ENCODE data around the gene ATP1A2. TPM values are rescaled to one million over a fixed set of nuclear protein-coding genes. Genes with fewer than 3 reads are reported as not detected.

ATP1A2 gene
- total RNA-seq, 2 experiments from 2014 or later, result not detected

DNA sequence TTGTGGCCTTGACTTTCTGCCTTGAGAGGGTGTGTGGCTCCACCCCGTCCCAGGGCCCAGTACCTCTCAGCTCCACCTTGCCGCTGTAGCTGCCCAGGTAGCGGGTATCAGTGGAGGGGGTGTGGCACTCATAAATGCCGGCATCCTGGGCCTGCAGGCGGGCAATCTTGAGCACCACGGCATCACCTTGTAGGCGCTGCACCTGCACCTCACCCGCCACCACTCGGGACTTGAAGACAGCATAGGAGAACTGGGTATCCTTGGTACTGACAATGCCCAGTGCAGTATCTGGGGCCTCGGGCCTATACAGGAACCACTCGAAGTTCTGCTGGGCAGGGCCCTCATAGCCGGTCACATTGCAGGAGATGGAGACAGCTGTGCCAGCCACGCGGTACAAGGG lies 20.8 kb upstream of the ATP1A2 start:
- H3K27me3 Mint-ChIP-seq, result no peaks in the 10 kb centered on the region
- H3K4me3 Mint-ChIP-seq, result no peak overlapping the region
- intact Hi-C loops (cut with DNase I, micrococcal nuclease), result loop anchor here (5.0 kb wide), 2 partner anchors 63 to 243 kb away; partner anchors contain the start of gene PIGM (in 1 of the 2)
- no peak overlapping the region for H3K27ac Mint-ChIP-seq
- H3K4me1 Mint-ChIP-seq, result peaks cover 27% of the 10 kb centered on the region
- DNase-seq (no peak), ATAC-seq (no peak)
- CTCF ChIA-PET, result interaction anchor here (4.8 to 6.5 kb wide), 2 partner anchors 9 to 16 kb away, joined by 33 to 81 read pairs; no protein-coding TSS in a partner anchor
- H3K9me3 Mint-ChIP-seq (ENCODE audit: low read depth), result no peaks in the 10 kb centered on the region
- POLR2A ChIA-PET, result no interaction called here
- H3K36me3 Mint-ChIP-seq (ENCODE audit: low read depth), result peaks cover 5% of the 10 kb centered on the region

DNA sequence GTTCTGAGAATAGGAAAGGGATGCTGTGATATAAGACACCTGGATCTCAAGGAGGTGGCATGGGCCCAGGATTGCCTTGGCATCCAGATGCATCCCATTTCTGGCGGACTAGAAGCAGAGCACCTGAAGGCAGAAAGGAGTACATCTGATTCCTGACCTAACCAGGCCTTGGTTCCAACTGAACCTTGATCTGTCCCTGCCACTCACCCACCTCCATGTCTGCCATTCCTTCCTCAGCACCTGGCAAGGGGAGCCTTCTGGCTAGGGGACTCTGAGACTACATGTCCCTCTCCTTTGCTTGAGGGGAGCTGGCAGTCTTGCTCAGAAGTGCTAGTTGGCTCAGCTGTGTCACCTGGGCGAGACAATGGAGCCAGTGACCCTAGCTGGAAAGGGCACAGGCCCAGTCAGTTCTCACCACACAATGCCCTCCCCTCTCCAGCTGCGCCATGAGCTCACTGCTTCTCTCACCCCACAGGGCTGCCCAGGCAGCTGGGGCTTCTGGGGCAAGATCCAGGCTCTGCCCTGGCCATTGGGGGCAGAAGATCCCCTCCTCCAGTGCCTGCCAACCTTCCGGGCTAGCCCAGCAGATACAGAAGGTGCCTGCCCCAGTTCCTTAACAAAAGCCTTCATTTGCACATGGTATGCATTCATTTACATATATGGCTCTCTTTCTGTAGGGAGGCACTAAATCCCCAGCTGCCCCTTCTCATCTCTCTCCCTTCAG lies 20.0 kb upstream of the ATP1A2 start:
- Mint-ChIP-seq H3K9me3 (ENCODE audit: low read depth) (no peaks in the 10 kb centered on the region), H3K4me1 (peaks cover 27% of the 10 kb centered on the region), H3K36me3 (ENCODE audit: low read depth) (peaks cover 5% of the 10 kb centered on the region), H3K27me3 (no peaks in the 10 kb centered on the region), H3K27ac (peak overlapping the region; percentile 64), H3K4me3 (peak overlapping the region; percentile 94)
- no peak for DNase-seq
- intact Hi-C loops (cut with DNase I, micrococcal nuclease), result loop anchor here (5.0 kb wide), 2 partner anchors 63 to 243 kb away; partner anchors contain the start of gene PIGM (in 1 of the 2)
- ATAC-seq, result no peak
- CTCF ChIA-PET, result interaction anchor here (0.9 to 6.5 kb wide), 6 partner anchors 9 to 157 kb away, joined by 3 to 81 read pairs (median 6); no protein-coding TSS in a partner anchor
- POLR2A ChIA-PET, result interaction anchor here (1.0 kb wide), 1 partner anchor 8 kb away, joined by 4 read pairs; no protein-coding TSS in a partner anchor

DNA sequence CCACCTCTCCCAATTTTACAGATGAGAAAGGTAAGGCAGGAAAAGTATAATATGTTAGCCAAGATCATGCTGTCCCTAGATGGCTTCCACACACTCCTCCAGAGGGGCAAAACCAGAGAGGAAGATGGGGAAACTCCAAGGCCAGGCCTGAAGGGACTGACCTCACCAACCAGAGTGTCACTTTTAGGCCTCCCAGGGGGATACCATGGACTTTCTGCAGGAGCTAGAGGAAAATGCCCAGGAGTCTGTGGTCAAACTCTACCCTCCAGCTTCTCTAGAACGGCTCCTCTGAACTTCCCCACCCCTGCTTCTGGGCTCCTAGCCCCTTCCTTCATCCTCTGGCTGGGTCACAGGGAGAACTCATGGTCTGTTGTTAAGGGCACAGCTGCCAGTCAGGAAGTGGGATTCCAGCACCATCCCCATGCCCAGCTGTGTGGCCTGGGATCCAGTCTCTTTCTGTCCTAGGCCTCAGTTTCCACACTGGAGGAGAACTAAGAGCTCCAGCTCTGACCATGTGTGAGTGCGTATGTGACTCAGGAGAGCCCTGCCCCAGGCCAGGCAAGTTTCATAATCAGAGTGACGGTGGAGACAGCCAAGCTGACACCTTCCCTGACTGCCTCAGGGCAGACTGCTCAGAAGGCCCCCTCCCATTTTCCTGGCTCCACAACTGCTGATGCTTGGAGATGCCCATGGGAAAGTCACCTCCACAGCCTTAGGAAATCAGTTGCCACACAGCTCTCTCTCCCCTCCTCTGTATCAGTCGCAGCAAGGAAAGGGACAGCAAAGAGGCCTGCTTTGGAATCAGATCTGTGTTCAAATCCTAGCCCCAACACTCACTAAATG lies 19.1 kb upstream of the ATP1A2 start:
- ATAC-seq, result no peak
- no peaks in the 10 kb centered on the region for H3K9me3 Mint-ChIP-seq (ENCODE audit: low read depth)
- H3K36me3 Mint-ChIP-seq (ENCODE audit: low read depth), result peaks cover 5% of the 10 kb centered on the region
- DNase-seq, result peak; percentile 55
- peak overlapping the region; percentile 92 for H3K27ac Mint-ChIP-seq
- H3K4me3 Mint-ChIP-seq, result peak overlapping the region; percentile 94
- H3K4me1 Mint-ChIP-seq, result peaks cover 37% of the 10 kb centered on the region
- CTCF ChIA-PET, result interaction anchor here (0.6 to 6.5 kb wide), 9 partner anchors 8 to 195 kb away, joined by 3 to 81 read pairs (median 5); partner anchors contain the start of gene PEA15
- intact Hi-C loops (cut with DNase I, micrococcal nuclease), result loop anchor here (5.0 kb wide), 2 partner anchors 64 to 244 kb away; partner anchors contain the start of gene PIGM (in 1 of the 2)
- no peaks in the 10 kb centered on the region for H3K27me3 Mint-ChIP-seq
- POLR2A ChIA-PET, result interaction anchor here (1.0 to 1.7 kb wide), 2 partner anchors 9 to 18 kb away, joined by 4 to 5 read pairs; no protein-coding TSS in a partner anchor

DNA sequence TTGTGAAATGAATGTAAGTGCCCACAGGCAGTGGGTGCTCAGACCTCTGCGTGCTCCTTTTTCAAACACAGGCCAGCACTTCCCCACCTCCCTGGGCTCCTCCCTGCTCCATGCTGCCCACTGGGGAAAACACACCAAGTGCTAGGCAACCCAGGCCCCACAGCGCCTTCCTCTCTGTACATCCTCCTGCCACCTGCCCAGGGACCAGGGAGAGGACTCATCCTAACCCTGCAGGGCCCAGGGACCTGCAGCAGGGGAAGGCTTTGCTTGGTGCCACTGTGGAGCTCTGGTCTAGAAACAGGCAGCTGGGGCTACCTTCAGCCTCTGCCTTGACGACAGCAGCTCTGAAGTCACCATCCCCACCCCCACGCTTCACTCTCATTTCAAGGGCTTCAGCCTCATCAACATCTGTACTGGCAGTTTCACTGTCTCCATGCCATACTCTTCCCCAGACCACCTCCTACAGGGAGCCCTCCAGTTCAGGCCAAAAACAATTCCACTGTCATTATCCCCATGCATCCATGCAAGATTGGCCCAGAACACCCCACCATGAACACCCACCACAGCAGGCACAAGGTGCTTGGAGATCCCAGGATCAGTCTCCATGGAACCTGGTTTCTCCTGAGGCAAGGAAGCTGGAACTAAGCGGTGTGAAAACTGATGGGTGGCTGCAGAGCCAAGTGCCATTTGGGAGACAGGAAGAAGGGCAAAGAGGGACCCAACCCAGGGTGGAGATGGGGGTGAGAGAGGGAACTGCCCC lies 18.2 kb upstream of the ATP1A2 start:
- Mint-ChIP-seq H3K4me1 (peaks cover 40% of the 10 kb centered on the region), H3K27me3 (no peaks in the 10 kb centered on the region), H3K36me3 (ENCODE audit: low read depth) (peaks cover 2% of the 10 kb centered on the region), H3K9me3 (ENCODE audit: low read depth) (no peaks in the 10 kb centered on the region), H3K4me3 (peak overlapping the region; percentile 94), H3K27ac (peak overlapping the region; percentile 92)
- CTCF ChIA-PET, result interaction anchor here (0.5 to 6.5 kb wide), 12 partner anchors 8 to 464 kb away, joined by 3 to 81 read pairs (median 4); partner anchors contain the start of gene PEA15
- intact Hi-C loops (cut with DNase I, micrococcal nuclease), result loop anchor here (5.0 kb wide), 2 partner anchors 65 to 245 kb away; partner anchors contain the start of gene PIGM (in 1 of the 2)
- ATAC-seq, result peak; percentile 28
- DNase-seq, result peak; percentile 80
- POLR2A ChIA-PET, result interaction anchor here (1.1 to 1.7 kb wide), 4 partner anchors 11 to 174 kb away, joined by 3 to 5 read pairs (median 5); partner anchors contain the start of gene TAGLN2

DNA sequence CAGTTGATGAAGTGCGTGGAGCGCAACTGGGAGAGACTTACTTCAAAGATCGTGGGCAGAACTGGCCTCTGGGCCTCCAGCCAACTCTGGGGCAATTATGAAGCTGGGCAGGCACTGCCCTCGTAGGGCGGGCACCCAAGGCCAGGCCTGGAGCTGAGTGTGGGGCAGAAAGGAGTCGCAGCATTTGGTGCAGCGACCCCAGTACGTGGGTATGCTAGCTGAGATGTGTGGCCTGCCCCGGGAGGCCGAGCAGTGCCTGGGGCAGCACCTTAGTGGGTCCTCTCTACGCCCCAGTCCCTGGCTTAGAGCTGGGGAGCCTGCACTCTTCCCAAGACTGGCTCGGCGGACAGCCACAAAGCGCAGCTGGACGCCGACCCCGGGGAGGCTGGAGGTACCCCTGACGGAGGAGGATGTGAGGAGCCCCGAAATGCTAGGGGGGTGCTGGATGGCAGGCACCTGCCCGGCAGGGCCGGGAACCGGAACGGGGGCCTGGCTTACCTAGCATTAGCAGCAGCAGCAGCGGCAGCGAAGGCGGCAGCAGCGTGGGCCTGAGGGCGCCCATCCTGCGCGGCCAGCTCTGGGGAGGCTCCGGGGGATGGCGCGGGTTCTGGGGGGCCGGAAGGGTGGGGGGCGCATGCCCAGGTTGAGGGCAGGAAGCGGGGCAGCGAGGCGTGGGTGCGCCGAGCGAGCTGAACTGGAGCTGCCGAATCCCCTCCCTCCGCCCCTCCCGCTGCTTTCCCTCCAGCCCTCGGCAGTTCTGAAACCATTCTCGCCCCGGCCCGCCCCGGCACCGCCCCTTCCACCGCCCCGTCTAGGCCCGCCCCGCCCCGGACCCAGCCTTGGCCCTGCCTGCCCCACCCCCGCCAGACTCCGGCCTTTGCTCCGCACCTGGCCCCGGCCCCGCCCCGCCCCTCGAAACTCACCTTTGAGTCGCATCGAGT lies 17.4 kb upstream of the ATP1A2 start, which contains the start of gene IGSF8:
TSS of gene IGSF8 (minus strand) at position 709 of the 941 bp plus-strand sequence. CDS start at position 562, 147 bp downstream.
- no peaks in the 10 kb centered on the region for H3K27me3 Mint-ChIP-seq
- DNase-seq (peak; percentile 98), ATAC-seq (peak; percentile 50)
- intact Hi-C loops (cut with DNase I, micrococcal nuclease), result loop anchor here (1.0 to 5.0 kb wide), 10 partner anchors 13 to 318 kb away; partner anchors contain the start of genes PIGM (in 2 of the 2), COPA (in 1 of the 2), DCAF8 (in 1 of the 2) and DUSP23 (in 1 of the 2)
- H3K27ac Mint-ChIP-seq, result peak within 1 kb of the TSS; percentile 92
- peaks cover 44% of the 10 kb centered on the region for H3K4me1 Mint-ChIP-seq
- ChIA-PET POLR2A (interaction anchor here (0.6 to 1.7 kb wide), 7 partner anchors 12 to 187 kb away, joined by 3 to 8 read pairs (median 5); partner anchors contain the start of genes DCAF8, PEX19 and TAGLN2), CTCF (interaction anchor here (0.5 to 6.5 kb wide), 10 partner anchors 12 to 949 kb away, joined by 3 to 81 read pairs (median 4); partner anchors contain the start of gene PEX19)
- no peaks in the 10 kb centered on the region for H3K9me3 Mint-ChIP-seq (ENCODE audit: low read depth)
- peaks cover 2% of the 10 kb centered on the region for H3K36me3 Mint-ChIP-seq (ENCODE audit: low read depth)
- peak within 1 kb of the TSS; percentile 94 for H3K4me3 Mint-ChIP-seq

DNA sequence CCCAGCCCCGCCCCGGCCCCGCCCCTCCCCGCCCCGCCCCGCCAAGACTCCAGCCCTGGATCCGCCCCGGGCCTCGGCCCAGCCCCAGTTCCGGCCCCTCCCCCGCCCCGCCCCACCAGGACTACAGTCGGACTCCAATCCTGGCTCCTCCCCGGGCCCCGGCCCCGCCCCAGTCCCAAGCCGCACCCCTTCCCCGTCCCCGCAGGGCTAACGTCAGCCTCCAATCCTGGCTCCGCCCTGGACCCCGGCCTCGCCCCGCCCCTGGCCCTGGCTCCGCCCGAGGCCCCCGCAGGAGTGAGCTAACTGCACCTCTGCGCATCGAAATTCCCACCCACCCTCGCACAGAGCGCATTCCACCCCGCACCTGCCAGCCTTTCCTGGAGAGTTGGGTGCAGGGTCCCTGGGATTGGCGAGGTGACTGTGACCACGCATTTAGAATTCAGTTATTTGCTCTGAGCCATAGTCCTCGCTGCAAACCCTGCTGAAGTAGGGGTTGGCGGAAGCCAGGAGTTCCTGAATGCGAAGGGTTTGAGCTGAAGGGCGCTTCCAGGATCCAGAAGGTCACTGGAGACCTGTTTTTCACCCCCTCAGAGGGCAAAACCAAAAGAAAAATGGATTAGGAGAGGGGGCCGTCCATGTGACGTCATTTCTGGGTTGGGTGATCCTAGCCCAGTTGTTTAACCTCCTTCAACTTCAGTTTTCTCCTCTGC lies 16.6 kb upstream of the ATP1A2 start:
- Mint-ChIP-seq H3K27ac (peak overlapping the region; percentile 65), H3K9me3 (ENCODE audit: low read depth) (no peaks in the 10 kb centered on the region), H3K36me3 (ENCODE audit: low read depth) (peaks cover 2% of the 10 kb centered on the region), H3K4me3 (peak overlapping the region; percentile 65), H3K4me1 (peaks cover 44% of the 10 kb centered on the region), H3K27me3 (no peaks in the 10 kb centered on the region)
- DNase-seq (peak; percentile 100), ATAC-seq (peak; percentile 88)
- POLR2A ChIA-PET, result interaction anchor here (0.6 to 1.4 kb wide), 4 partner anchors 137 to 311 kb away, joined by 3 to 7 read pairs (median 4); partner anchors contain the start of genes DCAF8 and PEX19
- CTCF ChIA-PET, result interaction anchor here (0.5 to 6.5 kb wide), 5 partner anchors 13 to 948 kb away, joined by 3 to 81 read pairs (median 9); partner anchors contain the start of gene PEX19
- intact Hi-C loops (cut with DNase I, micrococcal nuclease), result loop anchor here (1.0 to 5.0 kb wide), 10 partner anchors 14 to 319 kb away; partner anchors contain the start of genes DCAF8 (in 2 of the 2), PIGM (in 2 of the 2), COPA (in 1 of the 2) and DUSP23 (in 1 of the 2)

DNA sequence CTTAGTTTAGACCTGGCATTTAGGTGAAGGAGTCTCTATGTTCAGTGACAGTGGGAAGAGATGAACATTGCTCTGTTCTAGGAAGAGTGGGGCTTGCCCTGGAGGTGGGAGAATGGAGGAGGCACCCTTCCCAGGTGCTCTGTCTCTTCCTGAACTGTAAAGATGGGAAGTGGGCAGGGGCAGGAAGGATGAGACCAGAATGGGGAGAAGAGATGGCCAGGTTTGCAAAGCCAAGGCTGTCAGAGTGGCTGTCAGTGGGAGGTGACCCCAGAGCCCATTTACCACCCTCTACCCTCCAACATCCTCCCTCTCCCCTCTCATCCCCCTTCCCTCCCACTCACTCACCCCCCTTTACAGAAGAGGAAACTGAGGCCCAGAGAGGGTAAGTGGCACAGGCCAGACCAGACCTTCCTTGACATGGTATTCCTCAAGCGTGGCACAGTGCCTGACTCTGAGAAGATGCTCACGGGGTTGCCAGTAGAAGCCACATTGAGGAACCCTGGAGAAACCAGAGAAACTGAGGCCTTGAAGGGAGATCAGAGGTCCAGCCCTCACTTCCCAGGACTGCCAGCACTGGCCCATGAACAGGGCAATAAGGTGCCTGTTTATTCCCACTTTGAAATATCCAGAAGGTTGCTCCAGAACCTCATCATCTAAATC lies 15.7 kb upstream of the ATP1A2 start:
- CTCF ChIA-PET, result interaction anchor here (1.2 to 4.9 kb wide), 8 partner anchors 12 to 277 kb away, joined by 5 to 49 read pairs (median 13); no protein-coding TSS in a partner anchor
- intact Hi-C loops (cut with DNase I, micrococcal nuclease), result loop anchor here (1.0 to 5.0 kb wide), 7 partner anchors 15 to 277 kb away; partner anchors contain the start of genes DCAF8 (in 1 of the 2) and PIGM (in 1 of the 2)
- Mint-ChIP-seq H3K27me3 (no peaks in the 10 kb centered on the region), H3K4me3 (no peak overlapping the region), H3K27ac (peak overlapping the region; percentile 65), H3K4me1 (peaks cover 44% of the 10 kb centered on the region), H3K9me3 (ENCODE audit: low read depth) (no peaks in the 10 kb centered on the region), H3K36me3 (ENCODE audit: low read depth) (peaks cover 2% of the 10 kb centered on the region)
- DNase-seq (no peak), ATAC-seq (no peak)
- POLR2A ChIA-PET, result interaction anchor here (0.6 kb wide), 1 partner anchor 185 kb away, joined by 3 read pairs; no protein-coding TSS in a partner anchor

DNA sequence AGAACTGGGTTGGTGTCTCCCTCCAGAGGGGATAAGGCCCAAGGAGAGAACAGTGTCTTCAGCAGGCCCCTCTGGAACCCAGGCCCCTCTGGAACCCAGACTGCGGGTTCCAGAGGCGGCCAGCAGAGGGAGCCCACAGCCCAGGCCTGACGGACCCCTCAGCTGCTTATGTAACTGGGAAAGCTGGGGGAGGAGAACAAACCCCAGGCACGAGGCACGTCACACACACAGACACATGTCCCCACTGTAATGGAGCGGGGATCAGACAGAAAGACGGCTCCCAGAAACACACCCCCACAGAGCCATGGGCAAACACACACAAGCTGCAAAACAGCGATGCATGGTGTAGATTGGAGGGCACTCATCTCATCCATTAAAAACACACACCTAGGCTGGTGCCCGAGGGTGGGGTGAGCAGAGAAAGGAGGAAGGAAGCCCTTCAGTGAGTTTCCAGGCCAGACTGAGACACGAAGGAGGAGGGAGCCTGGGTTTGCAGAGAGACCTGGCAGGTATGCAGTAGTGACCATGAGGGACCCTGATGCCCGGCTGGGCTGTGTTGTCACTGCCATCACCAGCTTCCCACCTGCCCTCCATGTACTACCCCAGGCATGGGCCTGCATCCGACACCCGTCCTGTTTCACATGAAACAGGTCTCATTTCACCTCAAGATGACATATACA lies 14.4 kb upstream of the ATP1A2 start:
- no peak overlapping the region for H3K4me3 Mint-ChIP-seq
- peaks cover 39% of the 10 kb centered on the region for H3K4me1 Mint-ChIP-seq
- H3K27ac Mint-ChIP-seq, result peak overlapping the region; percentile 87
- ChIA-PET CTCF (interaction anchor here (0.5 to 4.9 kb wide), 31 partner anchors 9 to 896 kb away, joined by 3 to 49 read pairs (median 4); partner anchors contain the start of gene CASQ1), POLR2A (no interaction called here)
- ATAC-seq (peak; percentile 26), DNase-seq (peak; percentile 86)
- peaks cover 2% of the 10 kb centered on the region for H3K36me3 Mint-ChIP-seq (ENCODE audit: low read depth)
- no peaks in the 10 kb centered on the region for H3K27me3 Mint-ChIP-seq
- intact Hi-C loops (cut with DNase I, micrococcal nuclease), result loop anchor here (1.0 to 2.0 kb wide), 6 partner anchors 92 to 276 kb away; no protein-coding TSS in a partner anchor
- no peaks in the 10 kb centered on the region for H3K9me3 Mint-ChIP-seq (ENCODE audit: low read depth)

Data from activated CD4-positive, alpha-beta T cell treated with anti-CD3 and anti-CD28 coated beads for 36 hours (primary cell).